HTERT RPE-1 (cell line): ENCODE results near the gene SLC25A25.

Source experiments
- in situ Hi-C: fragments of 300-500 bp; cut with MboI; formaldehyde crosslinking; loops from 4 replicates; pipeline ENCODE4 v1.14.3; 2020; ENCODE audit warnings: low sequenced_read_pairs

The SLC25A25 gene

GRCh38 chr9:128072144-128073021 lies 4.4 kb downstream of the SLC25A25 start:
- in situ Hi-C loops, result no loop called here

DNA sequence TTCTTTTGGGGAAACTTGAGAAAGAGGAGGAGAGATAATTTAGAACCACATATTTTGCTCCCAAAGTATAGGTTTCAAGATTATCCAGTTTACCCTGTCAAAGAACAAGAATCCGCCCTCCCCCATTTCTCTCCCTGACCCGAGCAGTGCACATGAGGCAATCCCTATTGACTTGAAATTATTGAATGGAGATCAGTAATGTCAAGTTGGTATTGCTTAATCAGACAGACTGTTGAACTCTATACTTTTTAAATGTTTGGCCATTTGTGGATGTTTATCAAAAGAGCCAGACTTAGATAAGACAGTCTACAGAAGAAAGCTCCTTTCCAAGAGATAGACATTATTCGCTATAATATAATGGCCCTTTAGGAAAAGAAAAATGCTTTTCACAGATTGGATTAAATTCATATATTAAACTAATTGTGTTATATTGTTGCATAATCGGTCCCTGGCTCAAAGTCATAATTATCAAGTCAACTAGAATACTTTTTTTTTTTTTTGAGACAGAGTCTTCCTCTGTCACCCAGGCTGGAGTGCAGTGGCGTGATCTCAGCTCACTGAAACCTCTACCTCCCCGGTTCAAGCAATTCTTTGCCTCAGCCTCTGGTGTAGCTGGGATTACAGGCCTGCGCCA lies 5.3 kb downstream of the SLC25A25 start:
- in situ Hi-C loops, result no loop called here

- in situ Hi-C loops, result no loop called here
Observed at GRCh38 chr9:128077847-128078503, 9.9 kb downstream of the SLC25A25 start.

DNA sequence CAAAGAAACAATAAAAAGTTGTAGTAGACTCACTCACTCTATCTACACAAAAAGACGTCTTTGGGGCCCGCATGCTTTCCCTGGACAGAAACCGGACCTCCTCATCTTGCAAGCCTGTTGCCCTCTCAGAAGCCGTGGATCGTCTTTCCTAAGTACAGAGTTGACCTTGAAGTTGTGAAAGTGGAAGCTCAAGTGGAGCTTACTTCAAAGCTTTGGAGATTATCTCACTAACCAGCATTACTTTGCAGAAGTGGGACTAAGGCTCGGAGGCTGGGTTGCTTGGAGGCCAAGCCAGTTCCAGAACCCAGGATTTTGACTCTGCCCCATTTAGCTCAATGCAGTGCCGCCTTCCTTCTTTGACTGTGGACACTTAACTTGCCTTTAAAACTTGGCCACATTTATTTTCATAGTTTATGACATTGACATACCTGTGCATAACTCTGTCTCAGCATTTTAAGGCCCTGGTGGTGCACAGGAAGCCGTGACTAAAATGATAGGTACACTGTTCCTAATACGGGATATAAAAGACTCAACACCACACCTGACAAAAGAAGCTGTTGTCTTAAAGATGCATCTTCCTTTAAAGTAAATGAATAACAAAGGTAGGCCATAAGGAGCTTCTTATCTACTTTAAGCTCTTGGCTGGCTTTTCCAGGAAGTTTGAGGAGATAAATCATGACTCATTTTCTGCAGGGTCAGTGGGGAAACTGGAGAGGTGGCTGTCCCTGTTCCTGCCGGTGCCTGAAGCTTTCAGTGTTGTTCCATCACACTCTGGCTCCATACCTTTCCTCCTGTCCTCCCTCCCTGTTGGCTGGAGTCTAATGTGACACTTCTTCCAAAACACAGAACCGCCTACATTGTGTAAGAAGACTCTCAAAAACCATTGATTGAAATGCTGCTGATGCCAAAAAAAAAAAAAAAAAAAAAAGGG lies 10.7 kb downstream of the SLC25A25 start:
- in situ Hi-C loops, result no loop called here

GRCh38 chr9:128080206-128080605 lies 12.2 kb downstream of the SLC25A25 start:
- in situ Hi-C loops, result no loop called here

- in situ Hi-C loops, result no loop called here
Observed at GRCh38 chr9:128081056-128081455, 13.0 kb downstream of the SLC25A25 start.

GRCh38 chr9:128082151-128082550 lies 14.1 kb downstream of the SLC25A25 start:
- in situ Hi-C loops, result no loop called here

- in situ Hi-C loops, result no loop called here
Observed at GRCh38 chr9:128084746-128085145, 16.7 kb downstream of the SLC25A25 start.

GRCh38 chr9:128085943-128086342 lies 17.9 kb downstream of the SLC25A25 start:
- in situ Hi-C loops, result no loop called here

DNA sequence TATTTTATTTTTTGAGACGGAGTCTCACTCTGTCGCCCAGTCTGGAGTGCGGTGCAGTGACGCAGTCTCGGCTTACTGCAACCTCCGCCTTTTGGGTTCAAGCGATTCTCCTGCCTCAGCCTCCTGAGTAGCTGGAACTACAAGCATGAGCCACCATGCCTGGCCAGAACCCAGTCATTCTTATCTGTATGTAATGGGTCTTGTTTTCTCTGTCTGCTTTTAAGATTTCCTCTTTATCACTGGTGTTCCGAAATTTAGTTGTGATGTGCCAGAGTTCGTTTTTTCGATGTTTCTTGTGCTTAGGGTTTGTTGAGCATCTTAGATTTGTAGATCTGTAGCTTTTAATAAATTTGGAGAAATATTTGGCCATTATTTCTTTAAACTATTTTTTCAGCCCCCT lies 19.2 kb downstream of the SLC25A25 start:
- in situ Hi-C loops, result no loop called here

DNA sequence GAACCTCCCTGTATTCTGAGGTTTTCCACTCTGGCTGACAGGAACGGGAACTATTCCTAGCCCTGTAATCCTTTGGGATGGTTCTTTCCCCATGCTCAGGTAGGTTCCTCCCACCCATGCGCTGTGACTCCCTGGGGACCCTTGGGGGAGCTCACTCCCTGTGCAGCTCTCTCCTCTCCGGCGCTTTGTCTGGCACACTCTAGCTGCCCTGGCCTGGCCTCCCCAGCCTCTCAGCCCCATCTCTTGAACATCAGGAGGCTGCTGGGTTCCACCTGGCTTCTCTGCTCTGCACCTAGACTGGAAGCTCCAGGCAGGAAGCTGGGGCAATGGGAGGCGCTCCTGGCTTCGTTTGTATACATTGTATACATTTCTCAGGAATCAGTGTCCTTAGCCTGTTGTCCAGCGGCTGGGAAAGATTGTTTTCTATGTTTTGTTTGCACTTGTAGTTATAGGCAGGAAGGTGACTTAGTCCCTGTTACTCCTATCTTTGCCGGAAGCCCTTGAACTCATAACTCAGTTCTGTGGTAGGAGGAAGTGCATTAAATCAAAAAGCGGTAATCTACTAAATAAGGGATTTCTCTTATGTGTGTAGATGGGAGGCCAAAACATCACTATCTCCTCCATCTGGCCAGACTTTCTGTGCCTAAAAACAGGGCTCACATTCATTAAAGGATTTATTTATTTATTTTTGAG lies 20.4 kb downstream of the SLC25A25 start:
- in situ Hi-C loops, result no loop called here

DNA sequence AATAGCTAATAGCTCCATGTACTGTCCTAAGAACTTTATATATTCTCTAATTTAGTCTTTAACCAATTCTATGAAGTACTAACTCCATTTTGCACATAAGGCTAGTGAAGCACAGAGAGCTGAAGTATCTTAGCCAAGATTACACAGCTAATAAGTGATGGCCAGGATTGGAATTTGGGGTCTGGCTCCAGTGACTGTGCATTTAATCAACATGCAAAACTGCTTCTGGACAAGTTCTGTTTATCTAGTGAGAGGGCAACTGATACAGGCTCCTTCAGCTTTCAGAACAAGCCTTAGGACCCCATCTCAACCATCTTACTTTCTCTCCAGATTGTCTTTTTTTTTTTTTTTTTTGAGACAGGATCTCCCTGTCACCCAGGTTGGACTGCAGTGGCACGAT lies 21.3 kb downstream of the SLC25A25 start:
- in situ Hi-C loops, result no loop called here

- in situ Hi-C loops, result no loop called here
Observed at GRCh38 chr9:128091144-128091543, 23.1 kb downstream of the SLC25A25 start.

DNA sequence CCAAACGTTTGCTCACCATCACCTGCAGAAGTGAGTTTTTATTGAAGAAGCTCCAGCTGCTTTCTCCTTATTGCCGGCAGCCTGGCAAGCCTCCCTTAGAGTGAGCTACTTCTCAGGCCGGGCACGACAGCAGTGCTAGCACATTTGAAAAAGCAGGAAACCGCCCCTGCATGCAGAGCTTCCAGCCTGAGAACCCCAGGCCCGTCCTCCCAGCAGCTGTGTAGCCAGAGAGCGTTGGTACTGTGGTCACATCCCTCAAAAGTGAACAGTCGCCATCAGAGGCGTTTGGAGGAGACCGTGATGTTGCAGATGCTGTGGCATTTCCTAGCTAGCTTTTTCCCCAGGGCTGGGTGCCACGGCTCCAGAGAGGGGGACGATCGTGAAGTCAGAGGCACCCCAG lies 23.5 kb downstream of the SLC25A25 start:
- in situ Hi-C loops, result no loop called here

- in situ Hi-C loops, result no loop called here
Observed at GRCh38 chr9:128092199-128092977, 24.4 kb downstream of the SLC25A25 start.

- in situ Hi-C loops, result no loop called here
Observed at GRCh38 chr9:128093011-128093410, 25.0 kb downstream of the SLC25A25 start.

DNA sequence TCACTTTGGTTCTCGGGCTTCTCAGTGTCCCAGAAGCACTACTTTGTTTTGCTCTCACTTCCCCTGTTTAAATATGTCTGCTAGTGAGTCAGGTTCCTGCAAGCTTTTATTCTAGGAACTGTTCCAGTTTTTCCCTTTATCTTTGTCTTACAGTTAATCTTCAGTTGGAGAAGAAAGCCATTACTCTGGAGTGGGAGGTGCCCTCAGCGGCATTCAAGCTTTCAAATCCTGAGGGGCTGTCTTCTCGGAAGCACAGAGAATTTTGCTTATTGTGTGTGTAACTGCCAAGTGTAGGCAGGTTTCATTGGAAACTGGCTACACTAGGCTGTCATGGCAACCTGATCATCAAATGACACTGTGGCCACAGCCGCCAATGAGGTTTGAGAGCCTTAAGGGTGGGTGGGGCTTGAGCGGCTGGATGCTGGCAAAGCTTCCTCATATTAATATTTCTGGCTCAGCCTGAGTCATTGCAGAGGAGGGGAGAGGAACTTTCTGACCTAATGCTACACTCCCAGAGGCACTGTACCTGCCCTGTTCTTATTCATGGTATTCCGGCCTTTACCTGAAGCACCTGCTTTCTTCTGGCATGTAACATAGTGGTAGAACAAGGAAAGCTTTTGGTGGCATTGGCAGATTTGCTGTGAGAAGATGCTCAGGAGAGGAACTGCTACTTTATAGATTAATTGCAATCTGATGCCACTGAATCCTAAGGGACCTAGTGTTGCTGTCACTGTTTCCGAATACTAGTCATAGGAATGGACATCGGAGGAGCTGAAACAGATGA lies 26.3 kb downstream of the SLC25A25 start:
- in situ Hi-C loops, result no loop called here

- in situ Hi-C loops, result no loop called here
Observed at GRCh38 chr9:128094950-128095544, 27.0 kb downstream of the SLC25A25 start.
